ENCODE results near the gene IKBKE.

DNA sequence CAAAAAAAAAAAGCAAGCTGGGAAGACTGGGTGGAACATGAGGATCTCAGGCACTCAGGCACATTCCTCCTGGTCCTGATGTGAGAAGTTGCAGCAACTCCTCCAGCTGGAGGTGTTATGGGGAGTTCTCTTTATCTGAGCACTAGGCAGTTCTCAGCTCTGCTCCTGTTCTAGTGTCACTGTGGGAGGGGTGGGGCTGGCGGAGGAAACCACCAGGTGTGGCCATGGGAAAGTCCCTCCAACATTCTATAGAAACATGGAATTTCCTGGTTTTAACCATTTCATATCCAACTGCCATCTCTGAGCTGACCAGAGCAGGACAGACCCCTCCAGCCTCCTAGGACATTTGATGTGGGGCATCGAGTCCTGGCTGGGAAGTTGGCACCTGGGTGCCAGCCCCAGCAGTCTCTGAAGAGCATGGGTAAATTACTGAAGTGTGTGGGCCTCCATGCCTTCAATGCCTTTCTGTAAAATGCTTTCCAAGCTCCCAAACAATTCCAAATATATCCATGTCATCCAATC, 804 bp upstream of the IKBKE start:
- TF ChIP-seq, protein P1, sequence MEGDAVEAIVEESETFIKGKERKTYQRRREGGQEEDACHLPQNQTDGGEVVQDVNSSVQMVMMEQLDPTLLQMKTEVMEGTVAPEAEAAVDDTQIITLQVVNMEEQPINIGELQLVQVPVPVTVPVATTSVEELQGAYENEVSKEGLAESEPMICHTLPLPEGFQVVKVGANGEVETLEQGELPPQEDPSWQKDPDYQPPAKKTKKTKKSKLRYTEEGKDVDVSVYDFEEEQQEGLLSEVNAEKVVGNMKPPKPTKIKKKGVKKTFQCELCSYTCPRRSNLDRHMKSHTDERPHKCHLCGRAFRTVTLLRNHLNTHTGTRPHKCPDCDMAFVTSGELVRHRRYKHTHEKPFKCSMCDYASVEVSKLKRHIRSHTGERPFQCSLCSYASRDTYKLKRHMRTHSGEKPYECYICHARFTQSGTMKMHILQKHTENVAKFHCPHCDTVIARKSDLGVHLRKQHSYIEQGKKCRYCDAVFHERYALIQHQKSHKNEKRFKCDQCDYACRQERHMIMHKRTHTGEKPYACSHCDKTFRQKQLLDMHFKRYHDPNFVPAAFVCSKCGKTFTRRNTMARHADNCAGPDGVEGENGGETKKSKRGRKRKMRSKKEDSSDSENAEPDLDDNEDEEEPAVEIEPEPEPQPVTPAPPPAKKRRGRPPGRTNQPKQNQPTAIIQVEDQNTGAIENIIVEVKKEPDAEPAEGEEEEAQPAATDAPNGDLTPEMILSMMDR (IDR thresholded peaks at IDR 0.05), result no peak
- TF ChIP-seq EP300 (IDR thresholded peaks at IDR 0.05), result no peak

All from suprapubic skin (tissue), 3 donors.